Lung (tissue), 12 donors: ENCODE data around the gene HSPA1L. TPM values are rescaled to one million over a fixed set of nuclear protein-coding genes. Genes with fewer than 3 reads are reported as not detected.

Experiments
- ATAC-seq: fragments of 200-7000 bp; cut with Tn5 transposase; one replicate; pipeline ENCODE4 v1.9.1; 2020; ENCODE audit warnings: moderate number of reproducible peaks; ENCODE audit not compliant: insufficient read depth, low FRiP score
- DNase-seq, 3 donors: peaks; one replicate each; pipeline ENCODE4 v3.0.0-alpha.2; 2013 to 2017
- H3K27ac ChIP-seq, 2 donors: one replicate each; pipeline ENCODE4 v1.5.1; 2013; ENCODE audit warnings: mild to moderate bottlenecking in 2 of 2, moderate library complexity in 2 of 2, control low read depth in 1 of 2, inconsistent platforms in 1 of 2, low read depth in 1 of 2, low read length in 1 of 2
- H3K27me3 ChIP-seq, 3 donors: one replicate each; pipeline ENCODE4 v1.5.1; 2013; ENCODE audit warnings: low read length in 2 of 3; ENCODE audit not compliant: control insufficient read depth in 3 of 3, insufficient read depth in 3 of 3
- H3K36me3 ChIP-seq, 4 donors: one replicate each; pipeline ENCODE4 v1.5.1; 2013; ENCODE audit warnings: low read length in 4 of 4, mild to moderate bottlenecking in 1 of 4, moderate library complexity in 1 of 4; ENCODE audit not compliant: control insufficient read depth in 4 of 4, insufficient read depth in 4 of 4
- H3K4me1 ChIP-seq, 5 donors: one replicate each; pipeline ENCODE4 v1.5.1; 2013; ENCODE audit warnings: low read length in 5 of 5, mild to moderate bottlenecking in 2 of 5, moderate library complexity in 1 of 5; ENCODE audit not compliant: control insufficient read depth in 5 of 5, insufficient read depth in 5 of 5
- H3K4me3 ChIP-seq: one replicate; pipeline ENCODE4 v1.5.1; 2013; ENCODE audit warnings: mild to moderate bottlenecking, control low read depth, moderate library complexity
- H3K9ac ChIP-seq, 2 donors: one replicate each; pipeline ENCODE4 v1.5.1; 2013; ENCODE audit warnings: low read length in 2 of 2, control low read depth in 1 of 2; ENCODE audit not compliant: insufficient read depth in 1 of 2
- H3K9me3 ChIP-seq, 4 donors: one replicate each; pipeline ENCODE4 v1.5.1; 2013; ENCODE audit warnings: low read length in 3 of 4, mild to moderate bottlenecking in 1 of 4, moderate library complexity in 1 of 4; ENCODE audit not compliant: control insufficient read depth in 4 of 4, insufficient read depth in 3 of 4
- CTCF ChIP-seq: IDR thresholded peaks from 2 replicates; pipeline ENCODE4 v1.5.1; 2012; ENCODE audit warnings: mild to moderate bottlenecking; ENCODE audit errors: control extremely low read depth, extremely low read depth
- WGBS, 2 donors: extraction: QIAGEN DNeasy Blood & Tissue Kit; methylation state at CpG; one replicate each; pipeline ENCODE4 v1.1.7; 2013; 5-methylcytosine and 5-hydroxymethylcytosine counted together
- polyA plus RNA-seq, 2 donors: library from polyadenylated mRNA; stranded (reverse); fragments of 200-250 nt; gene quantifications; one replicate each; pipeline ENCODE4 v1.2.1, GENCODE V29; 2013
- total RNA-seq, 2 donors: library from RNA; depleted of rRNA in 1 of 2; stranded (reverse); fragments of >200 nt in 1 of 2; gene quantifications; one replicate each; pipeline ENCODE4 v1.2.1, GENCODE V29; 2014 to 2021
- donor health status: control.
- donor health status: control.
- donor health status: Bipolar disorder and iron deficiency.
- donor health status: healthy.
- donor health status: DM: yes; HTN: yes; CAD: no.

The HSPA1L gene
- total and polyA plus RNA-seq, 4 donors = 1.0 to 2.3 (median 1.6) TPM

DNA sequence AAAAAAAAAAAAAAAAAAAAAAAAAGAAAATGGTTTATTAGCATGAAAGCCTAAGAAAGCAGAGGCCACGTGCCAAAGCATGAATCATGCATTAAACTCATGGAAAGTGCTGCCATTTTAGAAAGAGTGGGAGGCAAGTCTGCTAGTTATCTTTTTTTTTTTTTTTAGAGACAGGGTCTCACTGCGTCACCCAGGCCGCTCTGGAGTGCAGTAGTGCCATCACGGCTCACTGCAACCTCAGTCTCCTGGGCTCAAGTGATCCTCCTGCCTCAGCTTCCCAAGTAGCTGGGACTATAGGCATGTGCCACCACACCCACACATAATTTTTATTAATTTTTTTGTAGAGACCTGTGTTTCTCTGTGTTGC, 43.1 kb downstream of the HSPA1L start:
- no peak overlapping the region for H3K4me3 ChIP-seq
- H3K9me3 ChIP-seq = peaks cover 0 to 2% (median 0%) of the 10 kb centered on the region in 4 donors
- H3K27me3 ChIP-seq = no peaks in the 10 kb centered on the region
- ATAC-seq (no peak), DNase-seq (peak in 1 of 3 donors; percentile 20)
- peaks cover 0 to 7% (median 0%) of the 10 kb centered on the region in 5 donors for H3K4me1 ChIP-seq
- WGBS, 2 donors = 73 to 85% methylated on average over 4 of the region's 4 CpGs
- H3K27ac ChIP-seq = no peak overlapping the region
- no peak for TF ChIP-seq CTCF
- no peak overlapping the region for H3K9ac ChIP-seq
- H3K36me3 ChIP-seq = no peaks in the 10 kb centered on the region

GRCh38 chr6:31770860-31771259, 44.2 kb downstream of the HSPA1L start:
- Histone ChIP-seq H3K4me1 (peaks cover 0 to 6% (median 0%) of the 10 kb centered on the region in 5 donors), H3K9me3 (peaks cover 0 to 2% (median 0%) of the 10 kb centered on the region in 4 donors), H3K4me3 (no peak overlapping the region), H3K36me3 (no peaks in the 10 kb centered on the region), H3K9ac (no peak overlapping the region), H3K27ac (no peak overlapping the region), H3K27me3 (no peaks in the 10 kb centered on the region)
- ATAC-seq (no peak), DNase-seq (no peak)
- WGBS, 2 donors = 80 to 84% methylated on average over 2 of the region's 2 CpGs
- TF ChIP-seq CTCF = no peak

DNA sequence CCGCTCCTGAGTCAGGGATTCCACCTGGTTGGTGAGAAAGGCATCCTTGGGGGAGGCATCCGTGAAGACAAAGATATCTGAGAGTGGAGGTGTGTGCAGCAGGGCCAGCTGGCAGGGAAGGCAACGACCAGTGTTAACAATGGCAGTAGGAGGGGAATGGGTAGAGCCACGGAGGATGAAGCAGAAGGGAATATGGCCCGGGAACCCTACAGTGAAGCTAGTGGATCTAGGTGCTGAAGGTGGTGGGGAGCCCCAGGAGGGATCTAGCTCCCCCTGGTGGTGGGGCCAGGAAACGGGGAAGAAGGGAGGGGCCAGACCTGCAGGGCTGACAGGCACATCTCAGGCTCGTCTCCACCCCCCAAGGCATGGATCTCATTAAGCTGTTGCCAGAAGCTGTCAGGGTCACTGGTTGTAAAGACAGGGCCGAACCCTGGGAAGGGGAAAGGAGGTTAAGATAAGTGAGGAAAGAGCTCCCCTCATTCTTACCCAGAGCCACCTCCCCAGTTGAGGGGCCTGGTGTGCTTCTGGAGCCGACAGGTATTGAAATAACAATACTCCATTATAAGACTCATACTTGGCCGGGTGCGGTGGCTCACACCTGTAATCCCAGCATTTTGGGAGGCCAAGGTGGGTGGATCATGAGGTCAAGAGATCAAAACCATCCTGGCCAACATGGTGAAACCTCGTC, 45.3 kb downstream of the HSPA1L start:
- H3K4me3 ChIP-seq = no peak overlapping the region
- no peak overlapping the region for H3K27ac ChIP-seq
- no peaks in the 10 kb centered on the region for H3K27me3 ChIP-seq
- DNase-seq (peak in 1 of 3 donors; percentile 35), ATAC-seq (peak; percentile 90)
- H3K9ac ChIP-seq = no peak overlapping the region
- TF ChIP-seq CTCF = peak; percentile 63
- WGBS, 2 donors = 58% methylated on average over 12 of the region's 12 CpGs
- H3K9me3 ChIP-seq = peaks cover 0 to 2% (median 0%) of the 10 kb centered on the region in 4 donors
- no peaks in the 10 kb centered on the region for H3K36me3 ChIP-seq
- peaks cover 0 to 6% (median 0%) of the 10 kb centered on the region in 5 donors for H3K4me1 ChIP-seq
